GM10847 (cell line): ENCODE data around the gene SELENOS.

Source experiments
- POLR2A ChIP-seq: IDR thresholded peaks from 2 replicates; pipeline ENCODE4 v1.6.1; 2011; ENCODE audit not compliant: insufficient read length; ENCODE audit errors: extremely low read depth

The SELENOS gene

DNA sequence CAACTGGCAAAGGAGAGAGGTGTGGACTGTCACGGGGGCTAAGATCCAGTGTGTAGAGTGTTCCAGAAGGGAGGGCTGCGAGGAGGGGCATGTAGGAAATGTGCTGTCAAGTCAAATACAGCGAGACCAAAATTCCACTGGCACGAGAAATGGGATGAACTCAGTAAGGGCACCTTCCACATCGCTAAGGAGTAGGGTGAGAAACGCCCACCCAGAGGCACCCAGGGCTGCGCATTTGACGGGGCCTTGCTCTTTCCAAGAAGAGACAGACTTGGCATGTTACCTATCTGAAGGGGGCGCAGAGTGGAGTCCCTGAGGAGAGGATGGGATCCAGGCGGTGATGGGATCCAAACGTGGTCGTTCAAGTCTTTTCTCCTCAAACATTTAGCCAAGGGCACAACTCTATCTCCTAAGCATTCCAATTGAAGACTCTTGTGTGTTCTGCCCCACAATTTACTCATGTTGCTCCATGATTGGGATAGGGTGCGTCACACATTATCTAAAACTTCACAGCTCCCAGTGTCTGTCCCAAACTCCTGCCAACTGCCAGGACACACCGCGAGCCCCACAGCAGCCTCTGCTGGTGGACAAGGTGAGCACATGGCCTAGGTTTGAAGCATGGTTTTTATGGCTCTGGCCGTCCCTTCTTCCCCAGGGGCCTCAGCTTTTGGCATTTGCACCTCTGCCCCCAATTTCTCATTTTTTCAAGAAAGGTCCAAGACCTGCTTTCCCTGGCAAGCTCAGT is 7.6 kb downstream of the SELENOS start:
- TF ChIP-seq POLR2A = no peak

DNA sequence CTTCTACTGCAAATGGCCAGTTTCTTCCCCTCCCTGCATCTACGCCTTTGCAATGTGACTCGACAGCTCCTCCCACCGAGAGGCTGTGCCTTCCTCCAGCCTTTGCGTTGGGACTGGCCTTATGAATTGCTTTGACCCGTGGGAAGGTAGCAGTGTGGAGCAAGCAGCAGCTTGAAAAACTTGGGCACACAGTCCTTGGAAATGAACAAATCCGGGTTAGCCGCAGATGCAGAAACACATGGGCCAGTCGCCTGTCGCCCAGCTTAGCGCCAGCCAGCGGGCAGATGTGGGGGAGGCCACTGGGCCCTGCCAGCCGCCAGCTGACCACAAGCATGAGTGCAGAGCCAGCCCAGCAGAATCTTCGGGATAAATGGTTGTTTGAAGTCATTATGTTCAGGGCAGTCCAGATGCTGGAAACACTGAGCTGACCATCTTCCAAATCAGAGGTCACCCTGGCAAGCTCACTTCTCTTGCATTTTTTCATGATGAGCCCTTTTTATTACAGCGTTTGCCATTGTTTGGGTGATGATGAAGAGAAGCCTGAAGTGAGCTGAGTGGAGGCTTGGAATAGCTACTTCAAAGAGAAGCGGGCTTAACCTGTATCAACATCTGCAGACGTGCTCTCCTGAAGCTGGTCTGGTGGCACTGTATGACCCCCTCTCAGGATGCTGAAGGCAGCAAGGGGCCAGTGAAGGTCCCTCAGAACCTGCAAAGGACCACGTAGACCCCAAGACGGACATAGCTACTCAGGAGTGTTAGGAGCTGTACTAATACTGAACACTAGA is 9.8 kb downstream of the SELENOS start:
- no peak for TF ChIP-seq POLR2A

DNA sequence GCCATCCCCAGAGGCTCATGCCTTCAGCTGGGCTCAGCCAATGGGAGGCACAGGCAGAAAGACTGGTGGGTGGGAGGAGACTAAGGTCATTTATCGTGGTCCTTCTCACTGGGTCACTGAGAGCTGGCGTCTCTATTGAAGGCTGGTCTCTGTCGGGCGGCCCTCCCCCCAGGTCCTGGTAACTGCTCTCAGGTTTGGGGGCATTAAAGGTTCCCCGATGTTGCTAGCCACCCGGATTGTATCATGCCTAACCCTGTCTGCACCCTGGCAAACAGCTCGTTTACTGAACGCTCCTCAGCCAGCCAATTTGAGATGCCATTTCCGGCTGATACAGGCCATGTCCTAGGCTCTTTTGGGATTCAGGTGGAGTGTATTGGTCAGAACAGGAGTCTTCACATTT is 10.5 kb downstream of the SELENOS start:
- TF ChIP-seq POLR2A = no peak

DNA sequence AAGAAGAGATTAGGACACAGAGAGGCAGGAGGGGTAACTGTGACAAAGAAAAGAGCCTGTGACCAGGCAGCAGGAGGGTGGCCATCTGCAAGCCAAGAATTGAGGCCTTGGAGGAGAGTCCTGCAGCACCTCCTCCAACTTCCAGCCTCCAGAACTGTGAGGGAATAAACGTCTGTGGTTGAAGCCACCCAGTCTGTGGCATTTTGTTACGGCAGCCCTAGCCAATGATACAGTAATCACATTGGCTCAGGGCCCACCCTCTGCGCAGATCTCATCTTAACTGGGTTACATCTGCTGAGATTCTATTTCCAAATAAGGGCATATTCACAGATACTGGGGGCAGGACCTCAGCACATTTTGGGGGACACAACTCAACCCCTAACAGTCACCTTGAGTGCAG is 11.3 kb downstream of the SELENOS start:
- TF ChIP-seq POLR2A = no peak

DNA sequence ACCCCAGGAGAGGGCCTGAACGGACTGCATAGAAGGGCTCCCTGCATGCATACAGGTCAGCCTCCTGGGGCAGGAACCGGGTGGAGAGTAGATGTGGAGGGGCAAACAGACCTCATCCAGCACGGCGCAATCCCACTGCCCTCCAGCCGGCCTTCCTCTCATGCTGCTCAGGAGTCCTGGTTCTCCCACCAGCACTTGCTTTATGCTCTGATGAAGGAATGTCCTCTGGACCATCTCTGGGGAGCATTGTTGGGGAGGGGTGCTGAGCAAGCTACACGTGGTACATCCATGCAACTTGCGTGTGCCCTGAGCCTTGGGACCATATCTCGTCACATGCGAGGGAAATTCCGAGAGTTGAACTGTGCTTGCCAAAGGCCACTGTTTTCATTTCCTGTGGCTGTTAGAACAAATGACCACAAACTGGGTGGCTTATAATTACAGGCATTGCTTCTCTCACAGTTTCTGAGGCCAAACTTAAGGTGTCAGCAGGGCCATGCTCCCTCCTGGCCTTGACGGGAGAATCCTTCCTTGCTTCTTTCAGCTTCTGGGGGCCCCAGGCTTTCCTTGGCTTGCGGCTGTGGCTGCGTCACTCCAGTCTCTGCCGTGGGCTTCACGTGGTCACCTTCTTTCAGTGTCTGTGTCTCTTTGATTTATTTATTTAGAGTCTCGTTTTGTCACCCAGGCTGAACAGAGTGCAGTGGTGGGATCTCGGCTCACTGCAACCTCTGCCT is 12.2 kb downstream of the SELENOS start:
- no peak for TF ChIP-seq POLR2A

DNA sequence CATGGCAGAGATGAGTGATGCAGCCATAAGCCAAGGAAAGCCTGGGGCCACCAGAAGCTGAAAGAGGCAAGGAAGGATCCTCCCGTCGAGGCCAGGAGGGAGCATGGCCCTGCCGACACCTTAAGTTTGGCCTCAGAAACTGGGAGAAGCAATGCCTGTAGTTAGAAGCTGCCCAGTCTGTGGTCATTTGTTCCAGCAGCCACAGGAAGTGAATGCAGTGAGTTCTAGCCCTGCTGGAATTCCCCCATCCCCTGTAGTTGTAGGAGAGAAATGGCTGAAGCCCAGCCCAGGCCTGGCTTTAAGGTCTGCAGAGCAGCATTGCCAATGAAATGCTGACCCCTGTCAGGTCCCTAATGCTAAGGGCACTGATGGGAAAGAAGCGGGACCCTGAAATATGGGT is 13.3 kb downstream of the SELENOS start:
- TF ChIP-seq POLR2A = no peak

DNA sequence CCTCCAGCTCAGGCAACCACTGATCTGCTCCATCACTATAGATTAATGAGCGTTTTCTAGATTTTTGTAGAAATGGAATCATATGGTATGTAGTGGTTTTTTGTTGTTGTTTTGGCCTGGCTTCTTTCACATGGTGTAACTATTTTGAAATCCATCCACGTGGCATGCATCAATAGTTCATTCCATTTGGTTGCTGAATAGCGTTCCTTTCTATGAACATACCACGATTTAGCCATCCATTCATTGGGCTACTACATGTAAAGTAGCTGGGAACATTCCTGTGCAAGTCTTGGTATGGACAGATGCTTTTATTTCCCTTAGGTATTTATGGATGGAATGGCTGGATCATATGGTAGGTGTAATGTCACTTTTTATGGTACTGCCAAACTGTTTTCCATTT is 14.7 kb downstream of the SELENOS start:
- TF ChIP-seq POLR2A = no peak

DNA sequence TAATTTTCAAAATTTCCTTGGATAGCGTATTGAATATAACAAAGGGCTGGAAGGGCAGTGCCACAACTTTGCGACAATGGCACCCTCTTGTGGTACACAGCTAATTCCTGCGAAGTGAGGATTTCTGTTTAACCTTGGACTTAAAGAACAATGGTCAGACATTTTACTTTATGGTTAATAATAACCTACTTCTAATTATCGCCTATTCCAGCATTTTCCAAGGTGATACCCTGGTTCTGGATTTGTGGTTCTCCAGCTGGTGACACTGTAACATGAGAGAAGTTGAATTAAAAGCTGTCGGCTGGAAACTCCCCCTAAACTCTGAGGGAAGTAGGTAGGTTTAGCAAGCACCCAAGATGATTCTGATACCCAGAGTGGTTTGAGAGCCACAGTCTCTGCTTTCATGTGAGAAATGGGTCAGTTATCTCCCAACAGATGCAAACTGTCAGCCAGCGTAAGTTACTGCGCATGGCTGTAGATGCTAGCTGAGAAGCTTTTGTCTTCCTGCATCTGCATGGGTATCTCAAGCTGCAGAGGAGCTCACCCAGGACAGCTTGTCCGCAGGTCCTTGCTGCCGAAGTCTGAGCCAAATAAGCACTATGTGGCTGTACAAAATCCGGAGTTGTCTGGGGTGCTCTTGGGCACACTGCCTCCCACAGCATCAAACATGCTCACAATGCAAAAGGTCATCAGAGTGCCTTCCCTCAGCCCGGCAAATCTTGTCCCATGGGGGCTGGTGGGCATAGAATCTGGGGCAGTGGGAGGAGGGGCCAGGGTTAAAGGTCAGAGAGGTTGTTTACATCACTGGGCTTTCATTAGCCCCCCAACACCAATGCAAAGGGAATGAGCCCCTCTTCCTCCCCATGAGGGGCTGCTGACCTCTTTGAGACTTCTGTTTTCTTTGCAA is 18.8 kb downstream of the SELENOS start:
- TF ChIP-seq POLR2A = no peak

DNA sequence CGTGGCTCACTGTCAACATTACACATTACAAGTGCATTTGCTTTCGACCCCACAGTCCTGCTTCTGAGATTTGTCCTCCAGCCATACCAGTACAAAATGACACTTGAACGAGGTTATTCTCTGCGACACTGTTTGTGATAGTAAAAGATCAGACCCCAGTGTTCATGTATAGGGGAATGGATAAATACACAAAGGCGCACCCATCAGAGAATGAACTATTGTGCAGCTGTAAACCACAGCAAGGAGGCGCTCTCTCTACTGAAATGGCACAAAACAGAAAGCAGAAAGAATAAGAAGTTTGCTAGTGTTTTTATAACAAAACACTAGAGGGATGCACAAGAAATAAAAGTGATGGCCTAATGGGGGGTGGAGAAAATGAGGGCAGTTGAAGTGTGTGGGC is 20.5 kb downstream of the SELENOS start:
- no peak for TF ChIP-seq POLR2A

DNA sequence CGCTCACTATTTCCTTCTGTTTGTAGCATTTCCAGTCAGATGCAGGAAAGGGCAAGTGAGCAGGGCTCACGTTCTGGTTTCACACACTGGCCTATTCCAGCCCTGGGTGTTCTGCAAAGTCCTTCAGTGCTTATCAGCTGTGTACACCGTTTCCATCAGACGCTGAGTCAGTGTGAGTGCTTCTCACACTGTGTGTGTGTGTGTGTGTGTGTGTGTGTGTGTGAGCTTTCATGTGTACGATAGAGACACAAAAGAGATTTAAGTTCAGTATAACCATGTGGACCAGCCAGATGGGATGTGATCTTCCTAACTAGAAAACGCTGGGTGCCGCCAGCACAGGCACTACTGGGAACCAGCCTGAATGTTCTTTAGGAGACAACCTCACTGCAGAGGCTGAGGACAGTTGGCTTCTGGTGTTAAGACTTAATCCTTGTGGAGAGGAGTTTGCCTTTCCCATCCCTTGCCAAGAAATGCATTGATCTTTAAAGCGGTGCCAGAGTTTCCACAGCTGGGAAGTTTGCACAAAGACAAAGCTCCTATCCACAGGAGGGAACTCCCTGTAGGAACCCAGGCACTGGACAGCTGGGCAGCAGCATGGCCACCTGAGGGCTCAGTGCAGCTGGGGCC is 21.6 kb downstream of the SELENOS start:
- no peak for TF ChIP-seq POLR2A

DNA sequence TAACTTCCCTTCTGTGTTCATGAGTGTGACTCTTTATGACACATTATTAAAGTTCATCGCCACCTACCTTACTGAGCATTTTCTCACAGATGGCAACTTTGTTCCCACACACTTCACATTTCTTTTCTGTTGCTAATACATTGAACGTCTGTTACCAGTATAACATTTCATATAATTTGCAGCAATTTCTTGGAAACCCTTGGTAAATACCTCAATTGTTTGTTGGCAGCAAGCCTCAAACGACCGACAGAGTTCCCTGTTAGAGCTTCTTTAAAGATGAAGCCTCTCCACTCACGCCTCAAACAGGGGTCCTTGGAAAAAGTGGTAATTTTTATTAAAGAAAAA is 22.3 kb downstream of the SELENOS start:
- TF ChIP-seq POLR2A = no peak

DNA sequence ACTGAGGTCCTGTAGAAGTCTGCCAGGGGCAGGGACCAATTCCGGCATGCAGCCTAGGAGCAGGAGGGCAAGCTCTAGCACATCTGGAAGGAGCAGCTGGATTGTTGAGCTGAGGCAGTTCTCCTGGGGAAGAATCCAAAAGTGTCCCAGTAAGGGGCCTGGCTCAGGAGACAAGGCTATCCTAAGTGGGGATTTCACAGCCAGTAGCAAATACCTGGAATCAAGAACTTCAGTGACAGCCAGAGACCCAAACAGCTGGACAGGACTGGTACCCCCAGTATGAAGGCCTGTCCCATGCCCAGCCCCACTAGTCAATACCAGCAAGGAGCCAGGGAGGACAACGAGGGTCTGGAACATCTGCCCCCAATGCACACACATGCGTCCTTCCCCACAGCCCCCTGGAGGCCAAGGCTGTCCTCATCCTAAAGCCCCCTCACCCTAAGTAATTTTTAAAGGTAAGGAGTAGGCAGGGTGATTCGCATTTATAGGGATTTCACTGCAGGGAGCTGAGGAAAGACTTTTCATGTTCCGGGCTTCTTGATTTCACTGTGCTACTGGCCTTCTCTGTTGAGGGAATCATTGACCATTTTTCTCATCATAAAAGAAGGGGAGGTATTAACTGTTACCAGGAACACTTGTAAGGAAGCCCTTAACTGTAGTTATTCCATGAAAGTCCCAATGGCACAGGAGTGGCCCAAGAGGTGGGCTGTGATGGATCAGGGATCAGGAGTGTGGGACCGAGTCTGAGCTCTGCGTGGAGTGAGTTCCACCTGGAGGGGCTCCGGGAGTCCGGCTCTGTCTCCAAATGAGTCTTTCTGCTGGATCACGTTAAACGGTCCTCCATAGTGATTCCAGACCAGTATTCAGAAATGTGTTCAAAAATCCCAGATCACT is 22.9 kb downstream of the SELENOS start:
- TF ChIP-seq POLR2A = no peak

DNA sequence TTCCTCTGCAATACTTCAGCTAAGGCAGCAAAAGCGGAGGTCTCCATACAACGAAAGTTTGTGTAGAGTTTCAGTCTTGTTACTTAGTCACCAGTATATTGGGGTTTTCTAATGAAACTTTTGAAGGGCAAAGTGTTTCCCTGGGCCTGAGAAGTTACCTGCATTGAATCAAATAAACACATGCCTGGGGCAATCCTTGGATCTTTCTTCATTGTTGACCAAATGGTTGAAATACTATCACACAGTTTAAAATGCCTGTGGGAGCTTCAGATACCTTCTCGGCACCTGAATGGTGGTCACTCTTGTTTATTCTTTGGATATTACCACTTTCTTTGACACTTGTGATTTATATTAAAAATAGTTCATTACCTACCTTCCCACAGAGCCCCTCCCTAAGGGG is 24.4 kb downstream of the SELENOS start:
- TF ChIP-seq POLR2A = no peak
